GM10266 (cell line): ENCODE data around the gene HSF2BP.
A peak's percentile ranks its signal among the peaks of the same experiment; 100 is the strongest.

ENCODE experiments used
- DNase-seq: peaks from one replicate; pipeline ENCODE4 v3.0.0; 2012; ENCODE audit errors: extremely low spot score
- CTCF ChIP-seq: IDR thresholded peaks from 2 replicates; pipeline ENCODE4 v1.5.1; 2012; ENCODE audit warnings: mild to moderate bottlenecking, low read depth; ENCODE audit not compliant: control insufficient read depth, insufficient read depth; ENCODE audit errors: missing control alignments

HSF2BP gene

GRCh38 chr21:43659136-43660000 lies at the start of gene HSF2BP, which contains the start of gene RRP1B:
Gene HSF2BP (minus strand): TSS chr21:43659488. CDS start chr21:43658096, 1,392 bp downstream.
Gene RRP1B (plus strand): TSS chr21:43659560. CDS start chr21:43659665, 105 bp downstream.
- no peak for TF ChIP-seq CTCF
- DNase-seq = peak; percentile 96

GRCh38 chr21:43708745-43709381 lies 49.6 kb upstream of the HSF2BP start:
- no peak for DNase-seq
- TF ChIP-seq CTCF = no peak

GRCh38 chr21:43707462-43707861 lies 48.2 kb upstream of the HSF2BP start:
- TF ChIP-seq CTCF = no peak
- no peak for DNase-seq

GRCh38 chr21:43703035-43703880 lies 44.0 kb upstream of the HSF2BP start:
- no peak for DNase-seq
- no peak for TF ChIP-seq CTCF

GRCh38 chr21:43702785-43703034 lies 43.4 kb upstream of the HSF2BP start:
- no peak for TF ChIP-seq CTCF
- no peak for DNase-seq

- DNase-seq = no peak
- TF ChIP-seq CTCF = no peak
These were observed 42.9 kb upstream of the HSF2BP start for GRCh38 chr21:43701936-43702784.
